MV-4-11 (cell line): ENCODE measurements around the gene PRR5.

Source experiments
- DNase-seq: peaks from one replicate; lab custom pipeline; 2025; lab: John Stamatoyannopoulos, UW

The PRR5 gene

GRCh38 chr22:44718418-44718817, 16.4 kb downstream of the PRR5 start:
- no peak for DNase-seq

GRCh38 chr22:44719586-44720368, 17.8 kb downstream of the PRR5 start:
- DNase-seq, result no peak

- DNase-seq, result peak; percentile 41
Observed at GRCh38 chr22:44721213-44721612, 19.2 kb downstream of the PRR5 start.

GRCh38 chr22:44722611-44723010, 20.6 kb downstream of the PRR5 start:
- DNase-seq, result no peak

GRCh38 chr22:44723801-44724200, 21.8 kb downstream of the PRR5 start:
- DNase-seq, result peak; percentile 59

GRCh38 chr22:44724416-44724815, 22.4 kb downstream of the PRR5 start:
- DNase-seq, result no peak

- no peak for DNase-seq
Observed at GRCh38 chr22:44724859-44725258, 22.9 kb downstream of the PRR5 start.

- DNase-seq, result no peak
Observed at GRCh38 chr22:44726439-44726838, 24.4 kb downstream of the PRR5 start.

GRCh38 chr22:44727148-44727547, 25.1 kb downstream of the PRR5 start:
- no peak for DNase-seq

GRCh38 chr22:44727709-44728108, 25.7 kb downstream of the PRR5 start:
- DNase-seq, result no peak

- no peak for DNase-seq
Observed at GRCh38 chr22:44728761-44729324, 26.8 kb downstream of the PRR5 start.

- DNase-seq, result peak; percentile 1
Observed at GRCh38 chr22:44729391-44730021, 27.5 kb downstream of the PRR5 start.

GRCh38 chr22:44730022-44730393, 28.0 kb downstream of the PRR5 start:
- DNase-seq, result no peak

- no peak for DNase-seq
Observed at GRCh38 chr22:44730490-44731356, 28.7 kb downstream of the PRR5 start.

GRCh38 chr22:44731357-44731970, 29.5 kb downstream of the PRR5 start:
- no peak for DNase-seq

GRCh38 chr22:44732017-44732561, 30.1 kb downstream of the PRR5 start:
- no peak for DNase-seq

GRCh38 chr22:44732661-44733060, 30.7 kb downstream of the PRR5 start:
- DNase-seq, result no peak

GRCh38 chr22:44733426-44734106, 31.6 kb downstream of the PRR5 start:
- DNase-seq, result no peak

- no peak for DNase-seq
Observed at GRCh38 chr22:44734278-44734677, 32.3 kb downstream of the PRR5 start.

- DNase-seq, result no peak
Observed at GRCh38 chr22:44734801-44735517, 33.0 kb downstream of the PRR5 start.
